Uterus (tissue), 2 donors: ENCODE measurements around the gene CELA2A.

Experiments used
- CTCF ChIP-seq, 4 experiments: fragments of 200-600 bp in 2 of 4; fragments of 450-650 bp in 2 of 4; sonication (generic) in 2 of 4; IDR thresholded peaks; one replicate each; pipeline ENCODE4 v1.5.1; 2016 to 2019; ENCODE audit warnings: antibody characterized with exemption in 4 of 4, mild to moderate bottlenecking in 2 of 4, moderate library complexity in 1 of 4
- POLR2A ChIP-seq, 2 donors: fragments of 450-650 bp; IDR thresholded peaks; one replicate each; pipeline ENCODE4 v1.6.1; 2016; ENCODE audit warnings: antibody characterized with exemption in 2 of 2, mild to moderate bottlenecking in 1 of 2, moderate library complexity in 1 of 2

GRCh38 chr1:15507278-15507677, 50.7 kb downstream of the CELA2A start:
- TF ChIP-seq CTCF (IDR thresholded peaks at IDR 0.05) (no peak), POLR2A (IDR thresholded peaks at IDR 0.05) (no peak)
